Measurements from ENCODE around the gene KCNAB1. TPM values are rescaled to one million over a fixed set of nuclear protein-coding genes. Genes with fewer than 3 reads are reported as not detected.

Gene KCNAB1
- total and polyA plus RNA-seq, 2 donors (not counting 1 experiment from before 2014, with no cell fraction given): not detected

- no peaks in the 10 kb centered on the region for H3K79me2 ChIP-seq (ENCODE audit: control insufficient read depth, insufficient read depth, low read length)
- no peaks in the 10 kb centered on the region for H3K9me3 ChIP-seq (ENCODE audit: control extremely low read depth in 1 of 3, control insufficient read depth in 2 of 3, insufficient read depth in 1 of 3, low read length in 2 of 3)
- Mint-ChIP-seq H3K4me3 (no peak overlapping the region), H3K9me3 (ENCODE audit: insufficient read depth) (no peaks in the 10 kb centered on the region), H3K27ac (no peak overlapping the region), H3K27me3 (peaks cover 32% of the 10 kb centered on the region), H3K4me1 (no peaks in the 10 kb centered on the region)
- no peaks in the 10 kb centered on the region for H3K36me3 ChIP-seq (replicated peaks in 1 of 2; ENCODE audit: control extremely low read depth in 1 of 2, control insufficient read depth in 1 of 2, extremely low read depth in 1 of 2, insufficient read depth in 2 of 2, low read length in 1 of 2)
- TF ChIP-seq CTCF (IDR thresholded peaks at IDR 0.05) (no peak), EZH2 (IDR thresholded peaks at IDR 0.05; ENCODE audit: borderline replicate concordance, insufficient read depth, low read depth, low read length, poor library complexity, severe bottlenecking) (no peak)
- ChIA-PET CTCF (no interaction called here), POLR2A (interaction anchor here (0.6 kb wide), 1 partner anchor 381 kb away, joined by 5 read pairs; no protein-coding TSS in a partner anchor)
- H3K27me3 ChIP-seq (replicated peaks in 1 of 4; ENCODE audit: control extremely low read depth in 1 of 4, control insufficient read depth in 3 of 4, insufficient read depth in 4 of 4, low read length in 3 of 4): peaks cover 0 to 7% (median 3%) of the 10 kb centered on the region in 4 experiments
- no peaks in the 10 kb centered on the region for H4K20me1 ChIP-seq (ENCODE audit: control insufficient read depth, insufficient read depth, low read length, poor library complexity, severe bottlenecking)
- no peak overlapping the region for H3K27ac ChIP-seq (ENCODE audit: low read length in 2 of 2)
- H3K4me3 ChIP-seq (ENCODE audit: control extremely low read depth in 1 of 5, extremely low read depth in 1 of 5, insufficient read depth in 1 of 5, low read depth in 2 of 5, low read length in 4 of 5): no peak overlapping the region
- no peak for DNase-seq
- no peak overlapping the region for H3K4me2 ChIP-seq (replicated peaks; ENCODE audit: low read depth, low read length, poor library complexity, severe bottlenecking)
- H2AFZ ChIP-seq (ENCODE audit: insufficient read depth, low read depth, low read length, poor library complexity, severe bottlenecking): no peak overlapping the region
- no peak for ATAC-seq (ENCODE audit: low read depth)
- no peak overlapping the region for H3K9ac ChIP-seq (ENCODE audit: low read length)
- intact Hi-C loops (cut with micrococcal nuclease): no loop called here
- no peaks in the 10 kb centered on the region for H3K4me1 ChIP-seq (ENCODE audit: control insufficient read depth in 2 of 2, insufficient read depth in 2 of 2, low read length in 2 of 2)
Measured at GRCh38 chr3:156433910-156434309, 313.5 kb downstream of the KCNAB1 start.

- Histone ChIP-seq H3K4me2 (replicated peaks; ENCODE audit: low read depth, low read length, poor library complexity, severe bottlenecking) (no peak overlapping the region), H3K79me2 (ENCODE audit: control insufficient read depth, insufficient read depth, low read length) (no peaks in the 10 kb centered on the region), H4K20me1 (ENCODE audit: control insufficient read depth, insufficient read depth, low read length, poor library complexity, severe bottlenecking) (no peaks in the 10 kb centered on the region), H2AFZ (ENCODE audit: insufficient read depth, low read depth, low read length, poor library complexity, severe bottlenecking) (no peak overlapping the region), H3K4me1 (ENCODE audit: control insufficient read depth in 2 of 2, insufficient read depth in 2 of 2, low read length in 2 of 2) (no peaks in the 10 kb centered on the region), H3K27ac (ENCODE audit: low read length in 2 of 2) (no peak overlapping the region), H3K9ac (ENCODE audit: low read length) (no peak overlapping the region), H3K4me3 (ENCODE audit: control extremely low read depth in 1 of 5, extremely low read depth in 1 of 5, insufficient read depth in 1 of 5, low read depth in 2 of 5, low read length in 4 of 5) (no peak overlapping the region), H3K27me3 (replicated peaks in 1 of 4; ENCODE audit: control extremely low read depth in 1 of 4, control insufficient read depth in 3 of 4, insufficient read depth in 4 of 4, low read length in 3 of 4) (peaks cover 0 to 8% (median 4%) of the 10 kb centered on the region in 4 experiments), H3K9me3 (ENCODE audit: control extremely low read depth in 1 of 3, control insufficient read depth in 2 of 3, insufficient read depth in 1 of 3, low read length in 2 of 3) (no peaks in the 10 kb centered on the region), H3K36me3 (replicated peaks in 1 of 2; ENCODE audit: control extremely low read depth in 1 of 2, control insufficient read depth in 1 of 2, extremely low read depth in 1 of 2, insufficient read depth in 2 of 2, low read length in 1 of 2) (no peaks in the 10 kb centered on the region)
- Mint-ChIP-seq H3K4me3 (no peak overlapping the region), H3K9me3 (ENCODE audit: insufficient read depth) (no peaks in the 10 kb centered on the region), H3K4me1 (no peaks in the 10 kb centered on the region), H3K27me3 (peaks cover 40% of the 10 kb centered on the region), H3K27ac (no peak overlapping the region)
- DNase-seq (no peak), ATAC-seq (ENCODE audit: low read depth) (no peak)
- 89% methylated on average over 2 of the region's 3 CpGs for WGBS (ENCODE audit: insufficient coverage)
- POLR2A ChIA-PET: no interaction called here
- no peak for TF ChIP-seq EZH2 (IDR thresholded peaks at IDR 0.05; ENCODE audit: borderline replicate concordance, insufficient read depth, low read depth, low read length, poor library complexity, severe bottlenecking)
- no peak for TF ChIP-seq CTCF (IDR thresholded peaks at IDR 0.05)
- CTCF ChIA-PET: no interaction called here
- intact Hi-C loops (cut with micrococcal nuclease): no loop called here
Measured at GRCh38 chr3:156434921-156435320, 314.5 kb downstream of the KCNAB1 start.

Measured in B cell (primary cell).